Chondrocyte (in vitro differentiated cells): ENCODE data around the gene DRC3. TPM values are rescaled to one million over a fixed set of nuclear protein-coding genes. Genes with fewer than 3 reads are reported as not detected.

Experiments used
- DNase-seq: peaks from one replicate; pipeline ENCODE4 v3.0.0; 2021; ENCODE audit warnings: mixed read lengths, low spot score
- H3K27ac Mint-ChIP-seq: one replicate; pipeline ENCODE4 v1.8.0; 2021; ENCODE audit warnings: mild to moderate bottlenecking, moderate library complexity, mixed read lengths; ENCODE audit not compliant: unreplicated experiment
- H3K27me3 Mint-ChIP-seq: 2 replicates; pipeline ENCODE4 v1.8.0; 2021; ENCODE audit warnings: low read depth, mixed read lengths
- H3K36me3 Mint-ChIP-seq: 2 replicates; pipeline ENCODE4 v1.8.0; 2021; ENCODE audit warnings: low read depth, mixed read lengths
- H3K4me1 Mint-ChIP-seq: 2 replicates; pipeline ENCODE4 v1.8.0; 2021; ENCODE audit warnings: low read depth, mild to moderate bottlenecking, mixed read lengths
- H3K4me3 Mint-ChIP-seq: one replicate; pipeline ENCODE4 v1.8.0; 2021; ENCODE audit warnings: mild to moderate bottlenecking, moderate library complexity, mixed read lengths; ENCODE audit not compliant: unreplicated experiment
- H3K9me3 Mint-ChIP-seq: 2 replicates; pipeline ENCODE4 v1.8.0; 2021; ENCODE audit warnings: low read depth, mixed read lengths
- total RNA-seq: library from RNA; stranded (reverse); gene quantifications from 3 replicates; pipeline ENCODE4 v1.2.1, GENCODE V29; 2021
- TF ChIP-seq, protein P1 (sequence below): fragments of 200-600 bp; sonication (generic); IDR thresholded peaks from 2 replicates; pipeline ENCODE4 v1.5.0; 2021; ENCODE audit warnings: antibody characterized with exemption, mild to moderate bottlenecking, moderate library complexity

The DRC3 gene
- total RNA-seq, 1 donor from 2014 or later = 1.2 TPM

- Mint-ChIP-seq H3K27me3 (no peaks in the 10 kb centered on the region), H3K36me3 (peaks cover 7% of the 10 kb centered on the region), H3K9me3 (no peaks in the 10 kb centered on the region), H3K27ac (no peak overlapping the region), H3K4me1 (peaks cover 19% of the 10 kb centered on the region), H3K4me3 (no peak overlapping the region)
- TF ChIP-seq, protein P1, sequence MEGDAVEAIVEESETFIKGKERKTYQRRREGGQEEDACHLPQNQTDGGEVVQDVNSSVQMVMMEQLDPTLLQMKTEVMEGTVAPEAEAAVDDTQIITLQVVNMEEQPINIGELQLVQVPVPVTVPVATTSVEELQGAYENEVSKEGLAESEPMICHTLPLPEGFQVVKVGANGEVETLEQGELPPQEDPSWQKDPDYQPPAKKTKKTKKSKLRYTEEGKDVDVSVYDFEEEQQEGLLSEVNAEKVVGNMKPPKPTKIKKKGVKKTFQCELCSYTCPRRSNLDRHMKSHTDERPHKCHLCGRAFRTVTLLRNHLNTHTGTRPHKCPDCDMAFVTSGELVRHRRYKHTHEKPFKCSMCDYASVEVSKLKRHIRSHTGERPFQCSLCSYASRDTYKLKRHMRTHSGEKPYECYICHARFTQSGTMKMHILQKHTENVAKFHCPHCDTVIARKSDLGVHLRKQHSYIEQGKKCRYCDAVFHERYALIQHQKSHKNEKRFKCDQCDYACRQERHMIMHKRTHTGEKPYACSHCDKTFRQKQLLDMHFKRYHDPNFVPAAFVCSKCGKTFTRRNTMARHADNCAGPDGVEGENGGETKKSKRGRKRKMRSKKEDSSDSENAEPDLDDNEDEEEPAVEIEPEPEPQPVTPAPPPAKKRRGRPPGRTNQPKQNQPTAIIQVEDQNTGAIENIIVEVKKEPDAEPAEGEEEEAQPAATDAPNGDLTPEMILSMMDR = no peak
- DNase-seq = no peak
Observed at GRCh38 chr17:18045691-18046350, 73.2 kb downstream of the DRC3 start.

DNA sequence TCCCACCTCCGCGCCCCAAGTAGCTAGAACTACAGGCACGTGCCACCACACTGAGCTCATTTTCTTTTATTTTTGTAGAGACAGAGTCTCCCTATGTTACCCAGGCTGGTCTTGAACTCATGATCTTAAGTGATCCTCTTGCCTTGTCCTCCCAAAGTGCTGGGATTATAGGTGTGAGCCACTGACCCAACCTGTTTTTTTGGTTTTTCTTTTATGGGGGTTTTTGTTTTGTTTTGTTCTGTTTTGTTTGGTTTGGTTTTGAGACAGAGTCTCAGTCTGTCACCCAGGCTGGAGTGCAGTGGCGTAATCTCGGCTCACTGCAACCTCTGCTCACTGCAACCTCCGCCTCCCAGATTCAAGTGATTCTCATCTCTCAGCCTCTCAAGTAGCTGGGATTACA lies 82.9 kb downstream of the DRC3 start:
- H3K27ac Mint-ChIP-seq = no peak overlapping the region
- H3K9me3 Mint-ChIP-seq = no peaks in the 10 kb centered on the region
- H3K4me3 Mint-ChIP-seq = no peak overlapping the region
- no peak for DNase-seq
- H3K27me3 Mint-ChIP-seq = no peaks in the 10 kb centered on the region
- H3K36me3 Mint-ChIP-seq = peaks cover 23% of the 10 kb centered on the region
- TF ChIP-seq, protein P1 = no peak
- H3K4me1 Mint-ChIP-seq = no peaks in the 10 kb centered on the region

DNA sequence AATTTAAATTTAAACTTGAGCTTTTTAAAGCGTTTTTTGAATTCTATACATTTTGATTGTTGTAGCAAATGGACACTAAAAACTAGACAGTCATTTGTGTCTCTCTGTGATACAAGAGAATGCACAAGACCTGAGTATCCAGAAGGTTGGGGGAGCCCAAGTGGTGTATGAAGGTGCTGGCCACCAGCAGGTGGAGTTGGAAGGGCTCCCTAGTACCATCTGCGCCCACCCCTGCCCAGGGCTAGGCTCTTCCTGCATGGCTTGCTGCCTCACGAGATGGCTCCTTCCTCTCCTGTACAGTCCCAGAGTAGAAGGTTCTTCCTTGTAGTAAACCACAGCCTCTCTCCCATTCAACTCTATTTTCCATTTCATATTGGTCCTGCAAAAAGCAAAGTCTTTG lies 83.6 kb downstream of the DRC3 start:
- H3K4me3 Mint-ChIP-seq = no peak overlapping the region
- H3K4me1 Mint-ChIP-seq = no peaks in the 10 kb centered on the region
- TF ChIP-seq, protein P1 = no peak
- no peaks in the 10 kb centered on the region for H3K9me3 Mint-ChIP-seq
- peaks cover 23% of the 10 kb centered on the region for H3K36me3 Mint-ChIP-seq
- no peak for DNase-seq
- no peak overlapping the region for H3K27ac Mint-ChIP-seq
- H3K27me3 Mint-ChIP-seq = no peaks in the 10 kb centered on the region

DNA sequence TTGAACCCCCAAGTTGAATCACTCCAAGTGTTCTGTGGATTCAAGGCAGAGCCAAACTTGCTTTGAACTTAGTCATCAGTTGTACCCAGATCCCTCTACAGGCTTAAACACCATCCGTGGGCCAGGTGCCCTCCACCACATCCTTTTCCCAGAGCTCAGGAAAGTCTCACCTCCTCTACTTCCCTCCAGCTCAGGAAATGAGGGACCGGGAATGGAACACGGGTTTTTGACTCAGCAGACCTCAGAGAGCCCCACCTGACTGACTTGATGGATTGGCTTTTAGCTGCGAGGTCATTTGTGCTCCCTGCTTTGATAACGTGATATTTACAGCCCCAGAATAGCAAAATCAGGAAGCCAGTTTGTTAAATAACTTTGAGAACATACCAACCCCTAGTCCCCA lies 86.6 kb downstream of the DRC3 start:
- no peaks in the 10 kb centered on the region for H3K4me1 Mint-ChIP-seq
- no peak overlapping the region for H3K27ac Mint-ChIP-seq
- no peaks in the 10 kb centered on the region for H3K27me3 Mint-ChIP-seq
- no peak for DNase-seq
- no peak overlapping the region for H3K4me3 Mint-ChIP-seq
- H3K9me3 Mint-ChIP-seq = no peaks in the 10 kb centered on the region
- peaks cover 29% of the 10 kb centered on the region for H3K36me3 Mint-ChIP-seq
- TF ChIP-seq, protein P1 = no peak

DNA sequence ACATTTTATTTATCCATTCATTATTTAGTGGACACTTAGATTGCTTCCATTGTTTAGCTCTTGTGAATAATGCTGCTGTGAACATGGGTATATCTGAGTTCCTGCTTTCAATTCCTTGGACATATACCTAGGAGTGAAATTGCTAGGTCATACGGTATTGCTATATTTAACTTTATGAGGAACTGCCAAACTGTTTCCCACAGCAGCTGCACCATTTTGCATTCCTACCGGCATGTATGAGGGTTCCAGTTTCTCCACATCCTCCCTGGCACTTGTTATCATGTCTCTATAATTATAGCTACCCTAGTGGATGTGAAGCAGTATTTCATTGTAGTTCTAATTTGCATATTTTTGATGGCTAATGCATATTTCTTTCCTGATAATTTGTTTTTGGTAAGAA lies 91.4 kb downstream of the DRC3 start:
- no peak for DNase-seq
- TF ChIP-seq, protein P1 = no peak
- no peaks in the 10 kb centered on the region for H3K4me1 Mint-ChIP-seq
- H3K27ac Mint-ChIP-seq = no peak overlapping the region
- peaks cover 27% of the 10 kb centered on the region for H3K36me3 Mint-ChIP-seq
- H3K4me3 Mint-ChIP-seq = no peak overlapping the region
- no peaks in the 10 kb centered on the region for H3K9me3 Mint-ChIP-seq
- no peaks in the 10 kb centered on the region for H3K27me3 Mint-ChIP-seq
